Effector memory CD8-positive, alpha-beta T cell (primary cell): ENCODE results near the gene USP8.
"Not testable (repeated sequence)": the region's sequence is repeated elsewhere in the genome, so short reads cannot be mapped to it uniquely, and the experiment has no call there.

ENCODE experiments used
- ATAC-seq: fragments of 150-1000 bp; cut with Tn5 transposase; replicated peaks from 2 replicates; pipeline ENCODE4 v1.10.0; 2021; ENCODE audit warnings: mild to moderate bottlenecking, moderate library complexity
- DNase-seq, 3 experiments: peaks; one replicate each; pipeline ENCODE4 v3.0.0; 2021
- H3K27ac Mint-ChIP-seq, 2 donors: one replicate each; pipeline ENCODE4 v1.8.0; 2022; ENCODE audit warnings: mild to moderate bottlenecking in 2 of 2, mixed read lengths in 2 of 2, moderate library complexity in 2 of 2
- H3K27me3 Mint-ChIP-seq, 2 donors: one replicate each; pipeline ENCODE4 v1.8.0; 2022; ENCODE audit warnings: mixed read lengths in 2 of 2
- H3K36me3 Mint-ChIP-seq: one replicate; pipeline ENCODE4 v1.8.0; 2022; ENCODE audit warnings: mild to moderate bottlenecking, moderate library complexity, mixed read lengths; ENCODE audit not compliant: insufficient read depth
- H3K4me1 Mint-ChIP-seq, 2 donors: one replicate each; pipeline ENCODE4 v1.8.0; 2022; ENCODE audit warnings: low read depth in 2 of 2, mixed read lengths in 2 of 2
- H3K4me3 Mint-ChIP-seq, 2 donors: one replicate each; pipeline ENCODE4 v1.8.0; 2022; ENCODE audit warnings: mild to moderate bottlenecking in 2 of 2, mixed read lengths in 2 of 2, moderate library complexity in 2 of 2
- H3K9me3 Mint-ChIP-seq, 2 donors: one replicate each; pipeline ENCODE4 v1.8.0; 2022; ENCODE audit warnings: mixed read lengths in 2 of 2

Gene USP8

DNA sequence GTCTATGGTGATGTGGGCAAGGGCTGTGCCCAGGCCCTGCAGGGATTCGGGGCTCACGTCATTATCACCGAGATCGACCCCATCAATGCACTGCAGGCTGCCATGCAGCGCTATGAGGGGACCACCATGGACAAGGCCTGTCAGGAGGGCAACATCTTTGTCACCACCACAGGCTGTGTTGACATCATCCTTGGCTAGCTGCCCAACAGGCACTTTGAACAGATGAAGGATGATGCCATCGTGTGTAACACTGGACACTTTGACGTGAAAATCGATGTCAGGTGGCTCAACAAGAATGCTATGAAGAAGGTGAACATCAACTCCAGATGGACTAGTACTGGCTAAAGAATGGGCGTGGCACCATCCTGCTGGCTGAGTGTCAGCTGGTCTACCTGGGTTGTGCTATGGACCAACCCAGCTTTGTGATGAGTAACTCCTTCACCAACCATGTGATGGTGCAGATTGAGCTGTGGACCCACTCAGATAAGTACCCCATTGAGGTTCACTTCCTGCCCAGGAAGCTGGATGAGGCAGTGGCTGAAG is 6.1 kb upstream of the USP8 start:
- ATAC-seq (no peak), DNase-seq (no peak)
- H3K4me3 Mint-ChIP-seq: no peak overlapping the region
- H3K27ac Mint-ChIP-seq: no peak overlapping the region
- H3K9me3 Mint-ChIP-seq: no peaks in the 10 kb centered on the region
- no peaks in the 10 kb centered on the region for H3K4me1 Mint-ChIP-seq
- H3K36me3 Mint-ChIP-seq: peaks cover 3% of the 10 kb centered on the region
- no peaks in the 10 kb centered on the region for H3K27me3 Mint-ChIP-seq

DNA sequence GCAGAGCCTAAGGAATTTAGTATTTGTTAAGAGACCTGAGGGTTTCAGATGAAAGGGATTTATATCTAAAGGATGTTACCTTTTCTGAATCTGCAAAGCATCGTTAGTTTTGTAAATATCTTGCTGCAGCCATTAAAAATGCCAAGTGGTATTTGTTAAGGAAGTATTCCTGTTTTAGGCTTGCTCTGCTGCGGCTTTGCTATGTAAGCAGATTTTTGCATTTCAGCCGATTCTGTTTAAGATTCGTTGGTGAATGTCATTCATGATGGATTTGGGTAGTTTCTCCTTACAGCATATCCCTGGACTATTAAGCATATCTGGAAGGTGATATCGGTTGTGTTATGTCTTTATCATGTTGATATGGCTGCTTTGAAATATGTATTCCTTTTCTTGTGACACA is 1.0 kb downstream of the USP8 start:
- Mint-ChIP-seq H3K27me3 (no peaks in the 10 kb centered on the region), H3K36me3 (peaks cover 33% of the 10 kb centered on the region), H3K4me3 (peak overlapping the region; percentile 92 to 95), H3K27ac (peak overlapping the region; percentile 94 to 96), H3K4me1 (peaks cover 22 to 42% of the 10 kb centered on the region in 2 donors), H3K9me3 (no peaks in the 10 kb centered on the region)
- no peak for DNase-seq
- ATAC-seq: no peak

DNA sequence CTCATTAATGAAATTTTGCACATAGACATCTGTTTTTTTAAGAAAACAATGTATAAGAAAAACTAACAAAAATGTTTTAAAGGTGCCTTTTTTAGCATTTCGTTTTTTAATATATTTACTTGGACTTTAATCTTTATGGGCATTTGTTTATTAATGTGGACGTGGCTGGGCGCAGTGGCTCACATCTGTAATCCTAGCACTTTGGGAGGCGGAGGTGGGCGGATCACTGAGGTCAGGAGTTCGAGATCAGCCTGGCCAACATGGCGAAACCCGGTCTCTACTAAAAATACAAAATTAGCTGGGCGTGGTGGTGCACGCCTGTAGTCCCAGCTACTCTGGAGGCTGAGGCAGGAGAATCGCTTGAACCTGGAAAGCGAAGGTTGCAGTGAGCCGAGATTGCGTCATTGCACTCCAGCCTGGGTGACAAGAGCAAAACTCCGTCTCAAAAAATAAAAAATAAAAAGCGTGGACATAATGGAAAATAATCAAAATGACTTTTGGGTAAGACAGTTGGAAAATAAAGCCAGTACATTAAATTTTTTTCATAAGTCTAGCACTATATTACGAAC is 1.6 kb downstream of the USP8 start:
- H3K4me3 Mint-ChIP-seq: peak overlapping the region; percentile 92 to 95
- ATAC-seq, DNase-seq, H3K9me3 Mint-ChIP-seq, H3K27me3 Mint-ChIP-seq: not testable (repeated sequence)
- H3K36me3 Mint-ChIP-seq: peaks cover 33% of the 10 kb centered on the region
- peaks cover 24 to 45% of the 10 kb centered on the region in 2 donors for H3K4me1 Mint-ChIP-seq
- H3K27ac Mint-ChIP-seq: peak overlapping the region in 1 of 2 donors; percentile 96

DNA sequence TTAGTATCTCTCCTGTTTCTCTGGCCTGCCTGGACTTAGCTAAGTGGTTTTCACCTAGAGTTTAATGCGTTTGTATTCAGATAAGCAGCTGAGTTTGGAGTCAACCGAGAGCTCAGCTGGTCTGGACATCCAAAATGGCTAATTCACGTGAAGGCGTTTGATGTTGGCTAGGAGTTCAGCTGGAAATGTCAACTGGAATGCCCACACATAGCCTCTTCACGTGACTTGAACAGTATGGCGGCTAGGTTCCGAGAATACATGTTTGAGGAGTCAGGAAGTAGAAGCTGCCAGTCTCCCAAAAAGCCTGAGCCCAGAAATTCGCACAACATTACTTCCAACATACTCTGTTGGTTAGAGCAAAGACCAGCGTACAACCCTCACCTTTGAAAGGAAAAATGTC is 2.2 kb downstream of the USP8 start:
- Mint-ChIP-seq H3K27ac (peak overlapping the region in 1 of 2 donors; percentile 65), H3K4me1 (peaks cover 27 to 52% of the 10 kb centered on the region in 2 donors), H3K9me3 (no peaks in the 10 kb centered on the region), H3K36me3 (peaks cover 33% of the 10 kb centered on the region), H3K27me3 (no peaks in the 10 kb centered on the region), H3K4me3 (peak overlapping the region; percentile 36 to 95)
- DNase-seq (no peak), ATAC-seq (no peak)

DNA sequence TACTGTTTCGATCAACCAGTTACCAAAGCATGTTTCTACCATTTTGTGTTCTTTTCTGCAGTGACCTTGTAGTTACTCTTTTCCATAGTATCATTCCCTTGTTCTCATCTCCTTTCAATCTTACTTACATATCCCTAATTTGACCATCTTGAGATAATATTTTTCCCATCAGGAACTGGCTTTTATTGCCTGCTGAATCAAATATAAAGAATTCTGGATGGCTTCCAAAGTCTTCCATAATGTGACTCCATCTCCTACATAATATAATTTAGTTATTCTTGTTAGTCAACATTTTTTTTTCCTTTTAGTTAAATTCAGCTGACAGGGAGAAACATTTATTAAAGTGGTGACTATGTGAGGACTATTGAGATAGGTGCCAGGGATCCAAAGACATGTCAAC is 7.0 kb downstream of the USP8 start:
- DNase-seq (no peak), ATAC-seq (no peak)
- Mint-ChIP-seq H3K4me3 (no peak overlapping the region), H3K9me3 (no peaks in the 10 kb centered on the region), H3K36me3 (peaks cover 40% of the 10 kb centered on the region), H3K27me3 (no peaks in the 10 kb centered on the region), H3K27ac (peak overlapping the region in 1 of 2 donors; percentile 69), H3K4me1 (peaks cover 34 to 66% of the 10 kb centered on the region in 2 donors)

DNA sequence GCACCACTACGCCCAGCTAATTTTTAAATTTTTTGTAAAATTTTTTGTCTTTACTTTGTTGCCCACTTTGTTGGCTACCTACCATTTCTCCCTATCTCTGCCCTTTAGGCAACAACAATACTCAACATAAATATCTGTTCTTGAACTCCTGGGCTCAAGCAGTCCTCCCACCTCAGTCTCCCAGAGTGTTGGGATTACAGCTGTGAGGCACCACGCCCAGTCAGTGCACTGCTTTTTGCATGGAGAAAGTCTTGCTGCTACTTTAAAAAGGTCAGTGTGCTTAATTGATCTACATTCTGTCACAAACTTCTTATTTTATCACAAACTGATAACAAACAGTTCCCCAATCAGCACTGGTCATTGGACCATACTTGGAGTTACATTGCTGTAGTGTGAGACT is 8.0 kb downstream of the USP8 start:
- Mint-ChIP-seq H3K4me3 (peak overlapping the region in 1 of 2 donors; percentile 7), H3K27ac (peak overlapping the region in 1 of 2 donors; percentile 53)

DNA sequence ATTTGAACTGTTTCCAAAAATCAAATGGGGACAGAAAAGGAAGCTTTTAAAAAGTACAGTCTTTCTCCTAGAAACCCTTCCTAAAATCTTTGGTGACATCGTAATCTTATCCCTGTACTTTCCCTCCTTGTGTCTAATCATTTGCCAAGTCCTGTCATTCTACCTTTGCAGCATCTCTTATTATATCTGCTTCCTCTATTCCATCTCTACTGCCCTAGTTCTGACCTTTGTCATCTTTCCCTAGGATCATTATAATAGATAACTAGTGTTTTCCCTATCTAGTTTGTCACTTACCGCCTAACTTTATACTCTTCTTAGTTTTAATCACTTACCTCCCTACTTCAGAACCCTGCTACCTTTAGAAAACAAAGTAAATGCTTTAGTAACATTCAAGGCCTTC is 11.6 kb downstream of the USP8 start:
- H3K27ac Mint-ChIP-seq: peak overlapping the region; percentile 3 to 20
- H3K4me3 Mint-ChIP-seq: no peak overlapping the region

More for the DNA sequence above, 8.0 kb downstream of the USP8 start:
- Mint-ChIP-seq H3K4me1 (peaks cover 26 to 61% of the 10 kb centered on the region in 2 donors), H3K9me3 (no peaks in the 10 kb centered on the region), H3K36me3 (peaks cover 35% of the 10 kb centered on the region), H3K27me3 (no peaks in the 10 kb centered on the region)
- no peak for ATAC-seq
- no peak for DNase-seq

DNA sequence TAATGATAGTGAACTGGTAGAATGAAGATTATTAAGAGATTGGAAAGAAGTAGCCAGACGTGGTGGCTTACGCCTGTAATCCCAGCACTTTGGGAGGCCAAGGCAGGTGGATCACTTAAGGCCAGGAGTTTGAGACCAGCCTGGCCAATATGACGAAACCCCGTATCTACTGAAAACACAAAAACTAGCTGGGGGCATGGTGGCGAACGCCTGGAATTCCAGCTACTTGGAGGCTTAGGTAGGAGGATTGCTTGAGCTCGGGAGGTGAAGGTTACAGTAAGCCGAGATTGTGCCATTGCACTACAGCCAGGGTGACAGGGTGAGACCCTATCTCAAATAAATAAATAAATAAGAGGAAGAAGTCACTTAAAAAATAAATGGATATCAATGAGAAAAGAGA is 14.0 kb downstream of the USP8 start:
- ATAC-seq (no peak), DNase-seq (no peak)
- H3K27ac Mint-ChIP-seq: peak overlapping the region in 1 of 2 donors; percentile 3
- H3K4me3 Mint-ChIP-seq: no peak overlapping the region
- peaks cover 16 to 25% of the 10 kb centered on the region in 2 donors for H3K4me1 Mint-ChIP-seq
- H3K27me3 Mint-ChIP-seq: no peaks in the 10 kb centered on the region
- H3K9me3 Mint-ChIP-seq: no peaks in the 10 kb centered on the region
- peaks cover 57% of the 10 kb centered on the region for H3K36me3 Mint-ChIP-seq

More for the DNA sequence above, 11.6 kb downstream of the USP8 start:
- no peak for DNase-seq
- Mint-ChIP-seq H3K36me3 (peaks cover 46% of the 10 kb centered on the region), H3K9me3 (no peaks in the 10 kb centered on the region), H3K4me1 (peaks cover 28 to 49% of the 10 kb centered on the region in 2 donors), H3K27me3 (no peaks in the 10 kb centered on the region)
- ATAC-seq: no peak

DNA sequence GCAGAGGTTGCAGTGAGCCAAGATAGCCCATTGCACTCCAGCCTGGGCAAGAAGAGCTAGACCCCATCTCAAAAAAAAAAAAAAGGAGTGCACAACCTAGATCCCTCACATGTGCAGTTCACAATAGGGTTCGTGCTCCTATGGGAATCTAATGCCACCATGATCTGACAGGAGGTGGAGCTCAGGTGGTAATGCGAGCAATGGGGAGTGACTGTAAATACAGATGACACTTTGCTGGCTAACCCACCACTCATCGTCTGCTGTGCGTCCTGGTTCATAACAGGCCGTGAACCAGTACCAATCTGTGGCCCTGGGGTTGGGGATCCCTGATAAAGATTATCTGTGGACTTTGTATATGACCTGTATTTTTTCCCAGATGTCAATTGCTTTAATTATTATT is 16.7 kb downstream of the USP8 start:
- no peaks in the 10 kb centered on the region for H3K9me3 Mint-ChIP-seq
- DNase-seq (no peak), ATAC-seq (no peak)
- H3K4me1 Mint-ChIP-seq: peaks cover 11 to 18% of the 10 kb centered on the region in 2 donors
- H3K27ac Mint-ChIP-seq: no peak overlapping the region
- no peak overlapping the region for H3K4me3 Mint-ChIP-seq
- H3K36me3 Mint-ChIP-seq: peaks cover 69% of the 10 kb centered on the region
- H3K27me3 Mint-ChIP-seq: no peaks in the 10 kb centered on the region

DNA sequence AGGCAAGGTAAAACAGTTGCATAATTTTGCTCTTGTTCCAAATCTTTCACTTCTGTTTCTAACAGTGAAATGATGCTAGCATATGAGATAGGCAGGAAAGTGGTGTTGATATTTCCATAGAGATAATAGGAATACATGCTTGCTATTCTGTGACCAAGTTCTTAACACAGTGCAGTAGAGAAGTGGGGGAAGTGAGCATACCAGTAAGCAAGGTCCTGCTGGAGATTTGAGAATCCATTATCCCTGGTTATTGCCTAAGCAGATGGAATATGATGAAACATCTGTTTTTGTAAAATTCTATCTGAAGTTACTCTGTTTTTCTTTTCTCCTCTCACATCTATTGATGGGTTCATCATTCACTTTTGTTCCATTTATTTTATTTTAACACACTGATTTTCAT is 28.7 kb downstream of the USP8 start:
- Mint-ChIP-seq H3K27me3 (no peaks in the 10 kb centered on the region), H3K36me3 (peaks cover 79% of the 10 kb centered on the region), H3K4me1 (peaks cover 5 to 19% of the 10 kb centered on the region in 2 donors), H3K27ac (peak overlapping the region in 1 of 2 donors; percentile 19), H3K9me3 (no peaks in the 10 kb centered on the region), H3K4me3 (no peak overlapping the region)
- DNase-seq (no peak), ATAC-seq (no peak)

DNA sequence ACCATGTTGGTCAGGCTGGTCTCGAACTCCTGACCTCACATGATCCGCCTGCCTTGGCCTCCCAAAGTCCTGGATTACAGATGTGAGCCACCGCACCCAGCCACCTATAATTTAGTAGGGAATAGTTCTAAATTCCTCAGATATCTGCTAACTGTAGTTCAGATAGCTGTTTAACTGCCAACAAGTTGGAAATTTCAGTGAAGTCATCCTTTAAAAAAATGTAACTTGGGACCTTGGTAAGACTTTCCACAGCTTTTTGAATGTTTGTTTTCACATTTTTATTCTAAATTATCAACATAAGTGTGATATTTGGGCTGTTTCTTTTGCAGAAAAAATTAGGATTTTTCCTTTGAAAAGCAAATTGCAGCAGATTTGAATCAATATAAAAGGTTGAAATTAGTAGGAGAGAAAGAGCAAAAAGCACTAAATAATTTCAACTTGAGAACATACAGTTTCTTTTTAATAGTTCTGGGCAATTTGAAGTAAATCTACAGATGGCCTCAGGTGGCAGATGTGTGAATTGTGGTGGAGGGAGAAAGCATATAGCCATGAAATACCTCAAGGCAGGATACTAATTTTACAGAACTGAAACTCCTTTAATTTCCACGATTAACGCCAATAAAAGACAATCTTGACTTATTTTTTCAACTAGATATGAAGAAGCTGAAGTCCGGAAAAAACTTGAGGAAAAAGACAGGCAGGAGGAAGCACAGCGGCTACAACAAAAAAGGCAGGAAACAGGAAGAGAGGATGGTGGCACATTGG is 34.3 kb downstream of the USP8 start:
- Mint-ChIP-seq H3K27ac (peak overlapping the region in 1 of 2 donors; percentile 77), H3K9me3 (no peaks in the 10 kb centered on the region), H3K4me1 (peaks cover 0 to 8% of the 10 kb centered on the region in 2 donors), H3K4me3 (no peak overlapping the region), H3K27me3 (no peaks in the 10 kb centered on the region), H3K36me3 (peaks cover 89% of the 10 kb centered on the region)
- no peak for ATAC-seq
- DNase-seq: no peak

DNA sequence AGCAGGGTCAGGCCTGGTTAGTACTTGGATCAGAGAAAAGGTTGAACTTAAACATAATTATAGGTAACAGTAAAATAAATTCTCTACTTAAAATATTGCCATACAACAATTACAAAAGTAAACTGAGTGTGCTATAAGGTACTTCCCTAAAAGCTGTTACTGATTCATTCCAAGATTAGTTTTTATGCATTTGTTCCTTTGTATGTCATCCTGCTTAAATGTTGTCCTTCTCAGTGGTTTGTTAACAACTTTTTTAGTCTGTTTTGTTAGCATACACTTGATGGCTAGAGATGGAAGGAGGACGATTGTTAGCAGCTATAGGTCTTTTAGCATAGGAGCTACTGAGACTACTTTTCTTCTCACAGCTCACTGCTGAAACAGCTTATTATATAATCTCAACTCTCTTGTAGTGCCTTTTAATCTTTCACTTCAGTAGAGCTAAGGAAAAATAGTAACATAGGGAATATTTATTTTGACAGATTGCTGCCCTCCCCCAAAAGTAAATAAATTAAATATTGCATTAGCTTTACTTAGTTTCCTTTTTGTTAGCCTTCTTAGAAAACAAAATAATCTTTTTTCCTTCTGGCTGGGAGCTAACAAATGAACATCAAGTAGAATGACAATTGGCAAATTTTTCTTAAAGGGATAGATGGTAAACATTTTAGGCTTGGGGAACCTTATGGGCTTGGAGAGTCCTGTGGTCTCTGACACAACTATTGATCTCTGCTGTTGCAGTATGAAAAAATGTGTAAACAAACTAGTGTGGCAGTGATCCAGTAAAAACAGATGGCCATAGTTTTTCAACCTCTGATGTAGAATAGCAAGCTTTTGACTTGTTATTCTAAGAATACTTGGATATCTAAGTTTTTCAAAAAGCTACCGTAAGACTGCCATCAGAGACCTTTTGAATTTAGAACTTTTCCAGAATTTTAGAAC is 39.5 kb downstream of the USP8 start:
- DNase-seq (no peak), ATAC-seq (no peak)
- no peaks in the 10 kb centered on the region for H3K27me3 Mint-ChIP-seq
- peaks cover 0 to 3% of the 10 kb centered on the region in 2 donors for H3K4me1 Mint-ChIP-seq
- no peaks in the 10 kb centered on the region for H3K9me3 Mint-ChIP-seq
- peaks cover 72% of the 10 kb centered on the region for H3K36me3 Mint-ChIP-seq
- no peak overlapping the region for H3K4me3 Mint-ChIP-seq
- peak overlapping the region; percentile 46 to 62 for H3K27ac Mint-ChIP-seq

DNA sequence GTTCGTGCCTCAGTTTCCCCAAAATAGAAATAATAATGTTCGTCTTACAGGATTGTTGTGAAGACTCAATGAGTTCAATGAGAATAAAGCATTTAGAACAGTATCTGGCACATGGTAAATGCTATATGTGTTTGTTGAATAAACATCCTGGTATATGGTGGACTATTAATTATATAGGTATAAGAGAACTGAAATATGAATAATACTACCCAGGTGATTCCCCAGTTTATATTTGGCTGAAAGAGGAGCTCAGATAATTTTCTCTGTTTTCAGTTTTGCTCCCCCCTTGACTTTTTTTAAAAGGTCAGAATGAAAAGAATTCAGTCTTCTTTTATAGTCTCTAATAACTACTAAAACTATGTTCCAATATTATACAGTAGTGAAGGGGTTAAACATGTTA is 46.9 kb downstream of the USP8 start:
- Mint-ChIP-seq H3K27ac (peak overlapping the region in 1 of 2 donors; percentile 56), H3K36me3 (peaks cover 62% of the 10 kb centered on the region), H3K9me3 (no peaks in the 10 kb centered on the region), H3K4me1 (no peaks in the 10 kb centered on the region), H3K27me3 (no peaks in the 10 kb centered on the region), H3K4me3 (no peak overlapping the region)
- DNase-seq (no peak), ATAC-seq (no peak)
